ENCODE data around the gene CC2D1A.

Gene CC2D1A

DNA sequence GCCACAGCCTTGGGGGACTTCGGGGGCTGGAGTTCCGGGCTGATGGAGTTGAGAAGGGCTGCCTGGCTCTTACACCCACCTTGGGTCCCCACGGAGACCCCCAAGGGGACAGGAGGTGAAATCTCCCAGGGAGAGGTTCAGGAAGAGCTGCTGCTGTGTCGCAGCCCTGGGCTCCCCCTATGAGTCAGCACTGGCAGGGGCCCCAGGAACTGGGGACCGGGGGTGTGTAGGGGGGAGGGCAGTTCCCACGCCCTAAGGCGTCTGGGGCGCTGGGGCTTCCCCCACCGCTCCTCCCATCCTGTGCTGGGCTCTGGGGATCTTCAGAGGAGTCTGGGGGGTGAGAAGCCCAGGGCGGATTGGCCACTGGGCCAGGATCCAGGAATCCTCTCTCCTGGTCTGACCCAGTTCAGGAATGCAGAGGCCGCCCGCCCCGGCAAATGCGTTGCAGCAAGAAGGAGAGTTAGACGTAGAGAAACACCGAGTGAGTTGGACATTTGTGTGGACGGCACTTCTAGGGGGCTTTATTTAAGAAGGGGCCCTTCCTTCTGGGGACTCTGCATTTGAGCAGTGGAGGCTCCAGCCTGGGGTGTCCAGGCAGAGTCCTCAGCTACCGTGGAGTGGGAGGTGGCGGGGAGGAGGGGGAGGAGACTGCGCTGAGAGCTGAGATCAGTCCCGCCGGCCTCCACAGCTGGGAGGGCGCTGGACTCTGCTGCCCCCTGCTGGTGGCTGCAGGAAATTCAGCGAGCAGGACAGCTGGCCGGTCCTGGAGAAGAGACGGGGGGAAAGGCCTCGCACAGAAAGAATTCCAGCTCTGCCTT lies 44.1 kb upstream of the CC2D1A start:
- TF ChIP-seq ZFP30 (CRISPR knock-in tag; IDR thresholded peaks at IDR 0.05) = no peak
- TF ChIP-seq, protein P1, sequence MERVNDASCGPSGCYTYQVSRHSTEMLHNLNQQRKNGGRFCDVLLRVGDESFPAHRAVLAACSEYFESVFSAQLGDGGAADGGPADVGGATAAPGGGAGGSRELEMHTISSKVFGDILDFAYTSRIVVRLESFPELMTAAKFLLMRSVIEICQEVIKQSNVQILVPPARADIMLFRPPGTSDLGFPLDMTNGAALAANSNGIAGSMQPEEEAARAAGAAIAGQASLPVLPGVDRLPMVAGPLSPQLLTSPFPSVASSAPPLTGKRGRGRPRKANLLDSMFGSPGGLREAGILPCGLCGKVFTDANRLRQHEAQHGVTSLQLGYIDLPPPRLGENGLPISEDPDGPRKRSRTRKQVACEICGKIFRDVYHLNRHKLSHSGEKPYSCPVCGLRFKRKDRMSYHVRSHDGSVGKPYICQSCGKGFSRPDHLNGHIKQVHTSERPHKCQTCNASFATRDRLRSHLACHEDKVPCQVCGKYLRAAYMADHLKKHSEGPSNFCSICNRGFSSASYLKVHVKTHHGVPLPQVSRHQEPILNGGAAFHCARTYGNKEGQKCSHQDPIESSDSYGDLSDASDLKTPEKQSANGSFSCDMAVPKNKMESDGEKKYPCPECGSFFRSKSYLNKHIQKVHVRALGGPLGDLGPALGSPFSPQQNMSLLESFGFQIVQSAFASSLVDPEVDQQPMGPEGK (CRISPR knock-in tag; IDR thresholded peaks at IDR 0.05; ENCODE audit: borderline replicate concordance) = peak; percentile 77
- TF ChIP-seq ZFP3 (CRISPR knock-in tag; IDR thresholded peaks at IDR 0.05) = 0 out of 2 replicates have a peak, but pooled peaks have one; percentile 72
- no peak; the same call in 1 of the 2 replicates for TF ChIP-seq TSHZ2 (CRISPR knock-in tag; IDR thresholded peaks at IDR 0.05)
- no peak for TF ChIP-seq CSDC2 (CRISPR knock-in tag; IDR thresholded peaks at IDR 0.05)
- ATAC-seq = peak; percentile 86

GRCh38 chr19:13864046-13864666 lies 41.8 kb upstream of the CC2D1A start:
- TF ChIP-seq ESRRG (CRISPR knock-in tag; IDR thresholded peaks at IDR 0.05) (no peak), SNAI2 (CRISPR knock-in tag; IDR thresholded peaks at IDR 0.05) (no peak), ISL1 (CRISPR knock-in tag; IDR thresholded peaks at IDR 0.05) (no peak), ZFP30 (CRISPR knock-in tag; IDR thresholded peaks at IDR 0.05) (no peak), BACH2 (CRISPR knock-in tag; IDR thresholded peaks at IDR 0.05; ENCODE audit: borderline replicate concordance) (no peak), ZNF70 (CRISPR knock-in tag; IDR thresholded peaks at IDR 0.05) (no peak), TSHZ2 (CRISPR knock-in tag; IDR thresholded peaks at IDR 0.05) (no peak), CSDC2 (CRISPR knock-in tag; IDR thresholded peaks at IDR 0.05) (no peak), RARB (CRISPR knock-in tag; IDR thresholded peaks at IDR 0.05) (no peak), ZFP3 (CRISPR knock-in tag; IDR thresholded peaks at IDR 0.05) (no peak), ARNTL (CRISPR knock-in tag; IDR thresholded peaks at IDR 0.05; ENCODE audit: borderline replicate concordance, low read depth) (no peak), OSR1 (CRISPR knock-in tag; IDR thresholded peaks at IDR 0.05) (no peak), TCF4 (CRISPR knock-in tag; IDR thresholded peaks at IDR 0.05; ENCODE audit: borderline replicate concordance) (no peak), TOX (CRISPR knock-in tag; IDR thresholded peaks at IDR 0.05; ENCODE audit: borderline replicate concordance) (no peak), ZNF8 (CRISPR knock-in tag; IDR thresholded peaks at IDR 0.05) (no peak), ZNF565 (CRISPR knock-in tag; conservative IDR thresholded peaks at IDR 0.05; ENCODE audit: low read depth) (no peak), GLIS3 (CRISPR knock-in tag; IDR thresholded peaks at IDR 0.05) (no peak), ZC3H10 (CRISPR knock-in tag; IDR thresholded peaks at IDR 0.05) (no peak)
- TF ChIP-seq, protein P2, sequence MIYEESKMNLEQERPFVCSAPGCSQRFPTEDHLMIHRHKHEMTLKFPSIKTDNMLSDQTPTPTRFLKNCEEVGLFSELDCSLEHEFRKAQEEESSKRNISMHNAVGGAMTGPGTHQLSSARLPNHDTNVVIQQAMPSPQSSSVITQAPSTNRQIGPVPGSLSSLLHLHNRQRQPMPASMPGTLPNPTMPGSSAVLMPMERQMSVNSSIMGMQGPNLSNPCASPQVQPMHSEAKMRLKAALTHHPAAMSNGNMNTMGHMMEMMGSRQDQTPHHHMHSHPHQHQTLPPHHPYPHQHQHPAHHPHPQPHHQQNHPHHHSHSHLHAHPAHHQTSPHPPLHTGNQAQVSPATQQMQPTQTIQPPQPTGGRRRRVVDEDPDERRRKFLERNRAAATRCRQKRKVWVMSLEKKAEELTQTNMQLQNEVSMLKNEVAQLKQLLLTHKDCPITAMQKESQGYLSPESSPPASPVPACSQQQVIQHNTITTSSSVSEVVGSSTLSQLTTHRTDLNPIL (CRISPR knock-in tag; IDR thresholded peaks at IDR 0.05; ENCODE audit: low read depth) = no peak
- TF ChIP-seq, protein P1 (CRISPR knock-in tag; IDR thresholded peaks at IDR 0.05; ENCODE audit: borderline replicate concordance) = no peak
- ATAC-seq = no peak
